Left colon (tissue), 2 donors: ENCODE data around the gene NFKBIE. TPM values are rescaled to one million over a fixed set of nuclear protein-coding genes. Genes with fewer than 3 reads are reported as not detected.

Experiments
- total RNA-seq, 2 donors: library from RNA; stranded (reverse); fragmentation: NEBNext Ultra II Directional; extraction: Animal tissue kit (Norgen Biotek cat#: 25700); gene quantifications; one replicate each; pipeline ENCODE4 v1.2.1, GENCODE V29; 2021
- donor health status: DM: no; HTN: no; CAD: no.
- donor health status: DM: yes; HTN: yes; CAD: no.

NFKBIE gene
- total RNA-seq, 2 donors from 2014 or later, result 9.6 to 15.3 TPM

Other genes with a start within 250 kb of the NFKBIE start
- gene MRPL14, start 138.1 kb downstream of the NFKBIE start, total RNA-seq, result 10 to 100 TPM; 47.5 to 63.1 TPM
- gene TMEM63B, start 138.0 kb downstream of the NFKBIE start, total RNA-seq, result 100 to 1,000 TPM in 1 of 2 donors, 10 to 100 TPM in 1; 99.7 to 102 TPM
- 1 to 10 TPM in 1 of 2 donors, under 1 TPM in 1; 0.70 to 3.0 TPM for gene CAPN11, start 106.7 kb downstream of the NFKBIE start, total RNA-seq
- not detected for gene MYMX, start 48.6 kb downstream of the NFKBIE start, total RNA-seq
- 10 to 100 TPM; 13.0 to 22.8 TPM for gene SLC29A1, start 42.0 kb downstream of the NFKBIE start, total RNA-seq
- 100 to 1,000 TPM; 278 to 329 TPM for gene HSP90AB1, start 18.4 kb downstream of the NFKBIE start, total RNA-seq
- gene SLC35B2, start 8.0 kb downstream of the NFKBIE start, total RNA-seq, result 10 to 100 TPM; 34.9 to 43.5 TPM
- under 1 TPM; 0.21 to 0.31 TPM for gene TMEM151B, start 4.9 kb upstream of the NFKBIE start, total RNA-seq
- gene AARS2, start 47.8 kb upstream of the NFKBIE start, total RNA-seq, result 10 to 100 TPM in 1 of 2 donors, 1 to 10 TPM in 1; 8.6 to 12.0 TPM
- gene SPATS1, start 77.1 kb upstream of the NFKBIE start, total RNA-seq, result not detected
- 10 to 100 TPM; 15.7 to 16.4 TPM for gene CDC5L, start 122.2 kb upstream of the NFKBIE start, total RNA-seq